D341Med (cell line): ENCODE measurements around the gene ANKRD13A.
"Not testable (repeated sequence)": the region's sequence is repeated elsewhere in the genome, so short reads cannot be mapped to it uniquely, and the experiment has no call there.

Experiments used
- DNase-seq: peaks from one replicate; pipeline ENCODE4 v3.0.0; 2012; ENCODE audit warnings: low spot score

The ANKRD13A gene

GRCh38 chr12:109983432-109984142 is 15.6 kb upstream of the ANKRD13A start:
- no peak for DNase-seq

GRCh38 chr12:109986236-109986635 is 13.0 kb upstream of the ANKRD13A start:
- DNase-seq: not testable (repeated sequence)

- DNase-seq: no peak
Measured at GRCh38 chr12:109987615-109988014, 11.6 kb upstream of the ANKRD13A start.

- no peak for DNase-seq
Measured at GRCh38 chr12:109988274-109988673, 11.0 kb upstream of the ANKRD13A start.

- no peak for DNase-seq
Measured at GRCh38 chr12:109988903-109989302, 10.3 kb upstream of the ANKRD13A start.

GRCh38 chr12:109989380-109989779 is 9.8 kb upstream of the ANKRD13A start:
- DNase-seq: no peak

- DNase-seq: no peak
Measured at GRCh38 chr12:109991586-109991985, 7.6 kb upstream of the ANKRD13A start.

- DNase-seq: no peak
Measured at GRCh38 chr12:109993091-109993490, 6.1 kb upstream of the ANKRD13A start.

- no peak for DNase-seq
Measured at GRCh38 chr12:109994401-109995175, 4.6 kb upstream of the ANKRD13A start.

GRCh38 chr12:109995361-109995685 is 3.9 kb upstream of the ANKRD13A start:
- no peak for DNase-seq

- peak; percentile 97 for DNase-seq
Measured at GRCh38 chr12:109995686-109996482, 3.3 kb upstream of the ANKRD13A start, which contains the start of gene GIT2. Gene GIT2, minus strand, starts transcription at chr12:109996368. Its CDS starts 144 bp downstream, at chr12:109996224.

GRCh38 chr12:109996483-109996853 is 2.8 kb upstream of the ANKRD13A start:
- DNase-seq: no peak

- DNase-seq: no peak
Measured at GRCh38 chr12:109997393-109997792, 1.8 kb upstream of the ANKRD13A start.

- no peak for DNase-seq
Measured at GRCh38 chr12:109998241-109998903, 858 bp upstream of the ANKRD13A start.

- no peak for DNase-seq
Measured at GRCh38 chr12:109999649-109999971, 380 bp downstream of the ANKRD13A start.

GRCh38 chr12:109999983-110000505 is 814 bp downstream of the ANKRD13A start:
- no peak for DNase-seq

- DNase-seq: no peak
Measured at GRCh38 chr12:110001596-110001995, 2.4 kb downstream of the ANKRD13A start.

- no peak for DNase-seq
Measured at GRCh38 chr12:110002676-110003515, 3.7 kb downstream of the ANKRD13A start.

- DNase-seq: no peak
Measured at GRCh38 chr12:110004598-110004997, 5.4 kb downstream of the ANKRD13A start.

GRCh38 chr12:110005319-110005973 is 6.2 kb downstream of the ANKRD13A start:
- no peak for DNase-seq

GRCh38 chr12:110006115-110006514 is 6.9 kb downstream of the ANKRD13A start:
- DNase-seq: no peak
